DMS 273 treated with DMSO at 0.1 percent for 48 hours (cell line): ENCODE data around the gene CHMP4B.

Experiments
- DNase-seq: peaks from one replicate; lab custom pipeline; 2025; lab: John Stamatoyannopoulos, UW

The CHMP4B gene

GRCh38 chr20:33864324-33864963 is 53.3 kb downstream of the CHMP4B start:
- DNase-seq = no peak

- no peak for DNase-seq
Measured at GRCh38 chr20:33865761-33866370, 54.7 kb downstream of the CHMP4B start.

DNA sequence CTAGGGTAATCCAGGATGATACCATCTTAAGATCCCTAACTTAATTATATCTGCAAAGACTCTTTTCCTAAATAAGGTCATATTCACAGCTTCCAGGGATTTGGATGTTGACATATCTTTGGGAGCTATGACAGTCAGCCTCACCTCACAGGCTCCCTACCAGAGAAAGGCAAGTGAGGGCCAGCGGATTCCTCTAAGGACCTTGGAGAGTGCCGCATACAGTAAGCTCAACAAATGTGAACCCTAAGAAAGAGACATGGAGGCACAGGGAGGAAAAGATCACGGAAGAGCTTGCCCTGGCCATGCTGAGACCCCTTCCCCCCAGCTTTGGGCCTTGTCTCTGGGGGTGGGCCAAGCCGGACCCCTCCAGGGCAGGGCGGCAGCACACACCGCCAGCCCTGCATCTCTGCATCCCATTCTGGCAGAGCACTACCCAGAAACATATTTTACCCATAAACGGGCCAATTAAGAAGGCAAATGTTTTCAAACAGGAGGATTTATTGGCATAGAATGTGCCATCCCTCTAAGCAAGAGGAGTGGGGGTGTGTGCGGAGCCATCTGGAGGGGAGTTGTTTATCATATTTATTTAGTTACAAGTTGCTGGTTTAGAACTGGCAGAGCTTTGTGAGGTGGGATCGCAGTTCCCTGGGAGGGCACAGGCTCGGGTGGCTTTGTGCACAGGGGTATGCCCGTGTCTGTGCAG is 55.4 kb downstream of the CHMP4B start:
- DNase-seq = no peak

DNA sequence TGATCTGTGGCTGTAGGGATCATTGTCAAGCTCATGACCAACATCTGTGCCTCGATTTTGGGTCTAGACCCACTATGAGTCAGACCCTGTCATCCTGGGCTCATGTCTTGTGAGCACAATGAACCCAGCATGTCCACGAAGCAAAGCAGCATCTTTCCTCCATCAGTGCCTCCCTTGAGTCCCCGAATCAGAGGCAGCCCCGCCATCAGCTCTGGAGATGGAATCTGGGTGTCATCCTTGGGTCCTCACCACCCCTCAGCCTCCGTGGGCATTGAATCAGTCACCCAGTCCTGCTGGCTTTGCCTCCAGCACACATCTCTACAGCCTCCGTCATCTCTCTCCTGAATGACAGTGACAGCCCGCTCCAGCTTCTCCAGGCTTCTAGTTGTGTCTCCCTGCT is 56.9 kb downstream of the CHMP4B start:
- DNase-seq = no peak

GRCh38 chr20:33868595-33868994 is 57.4 kb downstream of the CHMP4B start:
- no peak for DNase-seq

DNA sequence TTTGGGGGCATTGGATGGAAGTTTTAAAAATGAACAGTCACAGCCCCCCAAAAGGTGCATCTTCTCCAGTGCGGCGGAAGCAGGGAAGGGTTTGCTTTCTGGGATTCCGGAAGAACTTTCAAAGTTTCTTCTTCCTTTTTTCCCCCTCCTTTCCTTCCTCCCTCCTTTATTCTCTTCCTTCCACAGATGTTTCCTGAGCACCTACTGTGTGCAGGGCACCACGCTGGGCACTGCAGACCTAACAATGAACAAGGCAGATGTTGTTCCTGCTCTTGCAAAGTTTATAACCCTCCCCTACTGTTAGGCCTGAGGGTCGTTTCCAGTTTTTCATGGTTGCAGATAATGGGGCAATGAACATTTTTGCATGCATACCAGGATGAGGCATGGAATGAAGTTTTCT is 58.1 kb downstream of the CHMP4B start:
- no peak for DNase-seq

- no peak for DNase-seq
Measured at GRCh38 chr20:33871362-33871761, 60.2 kb downstream of the CHMP4B start.

DNA sequence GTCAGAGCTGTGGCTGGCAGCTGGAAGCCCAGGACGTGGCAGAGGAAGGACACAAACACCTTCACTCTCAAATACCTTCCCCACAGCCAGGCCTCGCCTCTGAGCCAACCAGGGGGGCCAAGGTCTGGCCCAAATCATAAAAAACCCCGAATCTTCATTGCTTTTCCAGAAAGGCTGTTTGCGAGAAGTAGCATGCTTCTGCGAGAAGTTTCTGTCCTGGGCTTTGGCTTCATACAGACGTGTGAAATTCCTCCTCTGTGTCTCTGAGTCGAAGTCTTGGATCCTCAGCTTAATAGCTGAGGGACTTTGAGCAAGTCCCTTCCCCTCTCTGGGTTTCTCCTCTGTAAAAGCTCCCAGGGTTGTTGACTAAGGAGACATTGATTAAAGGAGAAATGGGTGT is 63.0 kb downstream of the CHMP4B start:
- DNase-seq = no peak

DNA sequence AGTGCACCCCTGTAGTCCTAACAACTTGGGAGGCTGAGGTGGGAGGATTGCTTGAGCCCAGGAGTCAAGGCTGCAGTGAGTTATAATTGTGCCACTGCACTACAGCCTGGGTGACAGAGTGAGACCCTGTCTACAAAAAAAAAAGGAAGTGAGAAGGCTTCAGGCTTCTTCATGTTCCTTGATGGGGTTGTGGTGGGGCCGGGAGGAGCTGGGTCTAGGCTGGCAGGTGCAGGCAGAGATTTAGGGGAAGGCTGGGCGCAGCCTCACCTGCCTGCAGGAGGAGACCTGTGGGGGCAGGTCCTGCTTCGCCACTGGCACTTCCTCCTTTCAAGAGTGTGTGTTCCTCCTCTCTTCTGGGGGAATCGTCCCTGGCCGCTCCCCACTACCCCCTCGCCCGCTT is 63.9 kb downstream of the CHMP4B start:
- no peak for DNase-seq

DNA sequence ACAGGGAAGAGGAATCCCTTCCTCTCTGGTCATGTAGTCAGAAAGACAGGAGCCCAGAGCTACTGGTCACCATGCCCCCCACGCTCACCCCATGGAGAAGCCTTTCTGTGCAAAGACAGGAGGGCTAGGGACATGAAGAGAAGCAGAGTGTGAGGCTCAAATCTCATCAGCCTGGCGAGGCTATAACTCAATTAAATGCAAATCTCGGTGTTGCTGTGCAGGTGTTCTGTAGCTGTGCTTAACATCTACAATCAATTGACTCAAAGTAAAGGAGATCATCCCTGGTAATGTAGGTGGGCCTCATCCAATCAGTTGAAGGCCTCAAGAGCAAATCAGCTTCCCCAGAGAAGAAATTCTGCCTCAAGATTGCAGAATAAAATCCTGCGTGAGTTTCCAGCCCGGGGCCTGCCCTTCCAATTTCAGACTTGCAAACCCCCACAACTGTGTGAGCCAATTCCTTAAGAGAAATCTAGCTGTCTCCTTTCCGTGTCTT is 64.4 kb downstream of the CHMP4B start:
- DNase-seq = no peak

- no peak for DNase-seq
Measured at GRCh38 chr20:33878583-33878982, 67.4 kb downstream of the CHMP4B start.

- DNase-seq = no peak
Measured at GRCh38 chr20:33880396-33880795, 69.2 kb downstream of the CHMP4B start.

DNA sequence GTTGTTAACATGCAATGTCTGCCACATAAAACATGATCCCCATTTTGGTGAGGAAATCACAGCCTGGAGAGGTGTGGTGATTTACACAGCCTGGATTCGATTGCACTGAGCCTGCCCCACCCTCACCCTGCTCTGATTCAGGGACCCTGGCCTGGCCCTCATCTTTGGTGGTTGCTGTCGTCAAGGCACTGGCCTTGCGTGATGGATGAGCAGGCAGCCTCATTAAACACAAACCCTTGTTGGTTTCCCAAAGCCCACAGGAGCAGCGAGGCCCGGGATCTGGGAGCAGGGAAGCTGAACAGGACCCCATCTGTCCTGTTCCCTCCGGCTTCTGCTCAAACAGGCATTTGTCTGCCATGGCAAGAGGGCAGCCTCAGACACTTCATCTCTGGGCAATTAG is 70.8 kb downstream of the CHMP4B start:
- no peak for DNase-seq

GRCh38 chr20:33882481-33882880 is 71.3 kb downstream of the CHMP4B start:
- no peak for DNase-seq

DNA sequence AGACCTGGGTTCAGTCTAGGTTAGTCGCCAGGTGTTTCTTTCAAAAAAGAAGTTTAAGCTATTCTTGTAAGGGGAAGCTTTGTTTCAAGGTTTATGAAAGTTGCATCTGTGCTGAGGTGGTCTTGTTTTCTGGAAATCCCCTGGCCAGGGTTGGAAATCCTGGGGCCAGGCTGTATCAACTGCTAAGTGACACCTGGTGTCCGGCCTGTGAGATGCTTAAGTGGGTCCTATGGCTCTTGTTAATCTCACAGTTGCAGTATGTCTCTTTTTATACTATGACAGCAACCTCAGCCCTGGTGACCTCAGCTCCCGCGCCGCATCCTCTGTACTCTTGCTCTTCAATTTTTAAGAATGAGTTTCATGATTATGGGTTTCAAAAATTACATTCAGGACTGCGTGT is 72.0 kb downstream of the CHMP4B start:
- DNase-seq = no peak

DNA sequence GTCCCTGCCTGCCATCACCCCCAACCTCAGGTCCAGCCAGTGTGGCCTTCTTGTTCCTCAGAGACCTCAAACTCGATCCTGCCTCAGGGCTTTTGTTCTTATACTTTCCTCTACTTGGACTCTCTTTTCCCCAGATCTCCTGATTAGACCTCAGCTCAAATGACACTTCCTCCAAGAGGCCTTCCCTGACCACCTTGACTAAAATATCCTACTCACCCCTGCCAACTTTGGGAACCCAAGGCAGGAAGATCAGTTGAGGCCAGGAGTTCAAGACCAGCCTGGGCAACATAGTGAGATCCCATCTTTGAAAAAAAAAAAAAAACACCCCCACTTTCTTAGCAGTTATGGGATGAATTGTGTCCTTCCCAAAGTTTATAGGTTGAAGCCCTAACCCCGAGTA is 73.5 kb downstream of the CHMP4B start:
- no peak for DNase-seq

- no peak for DNase-seq
Measured at GRCh38 chr20:33889312-33889711, 78.2 kb downstream of the CHMP4B start.

DNA sequence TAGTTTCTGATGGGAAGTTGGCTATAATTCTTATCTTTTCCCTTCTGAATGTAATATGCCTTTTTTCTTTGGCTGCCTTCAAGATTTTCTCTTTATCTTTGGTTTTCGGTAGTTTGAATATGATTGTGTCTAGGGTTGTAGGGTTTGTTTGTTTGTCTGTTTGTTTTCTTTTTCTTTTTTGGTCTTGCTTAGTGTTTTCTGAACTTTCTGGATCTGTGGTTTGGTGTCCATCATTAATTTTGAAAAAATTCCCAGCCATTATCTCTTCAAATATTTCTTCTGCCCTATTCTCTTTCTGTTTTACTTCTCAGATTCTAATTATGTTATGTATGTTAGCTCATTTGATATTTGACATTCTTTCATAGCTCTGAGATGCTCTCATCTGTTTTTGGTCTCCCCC is 79.4 kb downstream of the CHMP4B start:
- no peak for DNase-seq

- DNase-seq = no peak
Measured at GRCh38 chr20:33893314-33893713, 82.2 kb downstream of the CHMP4B start.

DNA sequence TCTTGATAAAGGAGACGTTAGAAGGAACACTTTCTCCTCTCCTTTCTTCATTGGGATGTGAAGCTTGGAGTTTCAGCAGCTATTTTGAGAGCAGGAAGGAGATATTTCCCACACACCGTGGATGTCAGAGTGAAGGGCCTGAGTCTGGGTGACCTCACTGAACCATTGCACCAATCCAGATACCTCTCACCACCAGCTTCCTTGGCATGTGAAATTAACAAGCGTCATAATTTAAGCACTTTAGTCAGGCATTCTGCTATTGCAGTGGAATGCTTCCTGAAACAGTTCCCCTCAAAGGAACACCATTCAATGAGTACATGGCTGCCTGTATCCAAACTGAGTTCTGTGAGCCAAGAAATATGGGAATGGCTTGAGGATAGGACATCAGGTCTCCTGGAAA is 83.7 kb downstream of the CHMP4B start:
- no peak for DNase-seq

- DNase-seq = no peak
Measured at GRCh38 chr20:33896509-33896908, 85.4 kb downstream of the CHMP4B start.

DNA sequence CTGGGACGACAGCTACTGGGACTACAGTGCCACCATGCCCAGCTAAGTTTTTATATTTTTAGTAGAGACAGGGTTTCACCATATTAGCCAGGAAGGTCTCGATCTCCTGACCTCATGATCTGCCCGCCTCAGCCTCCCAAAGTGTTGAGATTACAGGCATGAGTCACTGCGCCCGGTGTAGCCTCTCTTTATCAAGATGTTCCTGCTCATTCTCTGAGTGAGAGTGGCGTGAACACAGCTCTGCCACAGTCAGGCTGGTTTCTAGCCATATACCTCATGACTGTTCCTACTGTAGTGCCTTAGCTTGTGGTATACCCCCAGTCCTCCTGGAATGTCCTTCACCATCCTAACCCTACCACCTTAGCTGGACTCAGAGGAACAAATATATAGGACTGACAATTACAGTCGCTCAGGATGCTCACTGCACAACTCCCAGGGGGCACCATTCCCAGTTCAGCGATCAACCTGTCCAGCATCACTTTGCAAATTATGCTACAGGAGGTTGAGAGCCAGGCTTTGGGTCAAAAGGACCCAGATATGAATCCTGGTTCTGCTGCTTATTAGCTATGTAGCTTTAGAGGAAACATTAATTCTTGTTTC is 86.3 kb downstream of the CHMP4B start:
- DNase-seq = no peak

- no peak for DNase-seq
Measured at GRCh38 chr20:33899106-33899505, 88.0 kb downstream of the CHMP4B start.
